Vagina (tissue), 2 donors: ENCODE data around the gene SAMD4A.

Experiments
- CTCF ChIP-seq, 3 experiments: fragments of 450-650 bp in 2 of 3; fragments of 200-600 bp in 1 of 3; sonication (generic) in 1 of 3; IDR thresholded peaks; one replicate each; pipeline ENCODE4 v1.5.1; 2017 to 2019; ENCODE audit warnings: antibody characterized with exemption in 3 of 3, mild to moderate bottlenecking in 2 of 3, moderate library complexity in 2 of 3
- POLR2AphosphoS5 ChIP-seq, 2 donors: sonication (generic); formaldehyde crosslinking; IDR thresholded peaks; one replicate each; pipeline ENCODE4 v1.9.0; 2017; ENCODE audit warnings: antibody characterized with exemption in 2 of 2, mild to moderate bottlenecking in 2 of 2, low read depth in 1 of 2; ENCODE audit not compliant: insufficient read depth in 1 of 2

- TF ChIP-seq CTCF (IDR thresholded peaks at IDR 0.05), result no peak
- TF ChIP-seq POLR2AphosphoS5 (IDR thresholded peaks at IDR 0.05; ENCODE audit: insufficient read depth in 1 of 2, low read depth in 1 of 2), result no peak
These were observed 211.9 kb downstream of the SAMD4A start for GRCh38 chr14:54778618-54779345.
